ENCODE results near the gene OR2C1. TPM values are rescaled to one million over a fixed set of nuclear protein-coding genes. Genes with fewer than 3 reads are reported as not detected.

Gene OR2C1
- total RNA-seq = under 0.01 and 0.19 TPM in 2 replicates

DNA sequence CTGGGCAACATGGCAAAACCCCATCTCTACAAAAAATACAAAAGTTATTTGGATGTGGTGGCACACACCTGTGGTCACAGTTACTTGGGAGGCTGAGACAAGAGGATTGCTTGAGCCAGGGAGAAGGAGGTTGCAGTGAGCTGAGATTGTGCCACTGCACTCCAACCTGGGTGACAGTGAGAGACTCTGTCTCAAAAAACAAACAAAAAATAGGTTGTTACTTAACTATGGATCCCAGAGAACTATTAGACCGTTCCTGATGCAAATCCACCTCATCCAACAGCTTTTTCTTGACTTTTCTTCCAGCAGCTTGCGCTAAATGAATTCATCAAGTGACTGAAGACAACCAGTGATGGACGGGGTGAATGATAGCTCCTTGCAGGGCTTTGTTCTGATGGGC, at the start of gene OR2C1:
Gene OR2C1, plus strand, starts transcription at position 301 of the 400 bp plus-strand sequence. Its CDS starts 52 bp downstream, at position 353.

DNA sequence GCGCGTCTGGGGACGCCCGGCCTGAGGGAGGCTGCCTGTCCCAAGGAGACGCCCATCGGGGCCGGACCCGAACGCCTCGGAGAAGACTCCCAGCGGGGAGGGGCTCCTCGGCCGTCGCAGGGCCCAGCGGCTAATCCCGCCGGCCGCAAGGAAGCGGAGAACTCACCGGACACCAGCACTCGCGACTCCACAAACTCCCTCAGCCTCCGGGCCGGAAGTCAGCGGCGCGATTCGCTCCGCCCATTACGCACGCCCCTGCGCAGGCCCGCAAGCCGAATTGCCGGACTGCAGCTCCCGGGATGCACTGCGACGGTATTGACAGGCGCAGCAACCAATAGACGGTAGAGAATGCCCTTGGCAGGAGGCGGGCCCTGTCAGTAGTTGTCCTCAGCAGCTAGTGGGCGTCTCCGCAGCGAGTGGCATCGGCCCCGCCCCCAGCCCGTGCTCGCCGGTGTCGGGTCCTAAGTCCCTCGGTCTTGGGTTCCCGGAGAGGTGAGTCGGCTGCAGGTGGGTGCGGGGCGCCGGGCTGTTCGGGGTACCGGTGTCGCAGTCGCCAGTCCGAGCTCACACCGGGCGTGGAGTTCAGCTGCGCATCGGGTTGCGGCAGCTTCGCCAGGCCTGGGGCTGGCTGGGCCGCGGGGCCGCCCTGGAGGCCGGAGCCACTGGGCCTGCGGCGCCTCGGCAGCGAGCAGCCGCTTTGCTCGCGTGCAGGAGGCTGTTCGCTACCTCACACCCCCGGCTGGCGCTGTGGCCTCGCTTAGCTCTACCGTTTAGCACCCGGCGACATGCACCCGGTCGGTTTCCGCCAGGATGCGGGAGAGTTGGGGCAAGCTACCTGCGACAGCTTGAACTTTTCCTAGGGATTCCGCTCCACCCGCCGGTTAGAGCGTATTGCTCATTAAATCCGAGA, 45.3 kb downstream of the OR2C1 start, which contains the start of the genes ZNF174 and ZSCAN32:
Gene ZNF174, plus strand, starts transcription at position 437 of the 910 bp plus-strand sequence. CDS start 790 bp downstream, outside the sequence.
Gene ZSCAN32, minus strand, starts transcription at position 226 of the 910 bp plus-strand sequence. CDS start 3,447 bp downstream, outside the sequence.

Other genes starting within 250 kb of the OR2C1 start
- gene ZNF205, start 243.3 kb upstream of the OR2C1 start, total RNA-seq = 12.5 and 13.8 TPM in 2 replicates
- gene ZNF213, start 220.9 kb upstream of the OR2C1 start, total RNA-seq = 5.1 and 5.9 TPM in 2 replicates
- not detected in 2 replicates for gene OR1F1, start 167.7 kb upstream of the OR2C1 start, total RNA-seq
- 9.3 and 11.1 TPM in 2 replicates for gene ZNF200, start 120.7 kb upstream of the OR2C1 start, total RNA-seq
- gene MEFV, start 99.3 kb upstream of the OR2C1 start, total RNA-seq = under 0.01 TPM in 1 of 2 replicates, not detected in the other
- gene ZNF263, start 72.4 kb upstream of the OR2C1 start, total RNA-seq = 36.0 and 44.8 TPM in 2 replicates
- gene TIGD7, start 50.5 kb upstream of the OR2C1 start, total RNA-seq = 6.5 and 8.7 TPM in 2 replicates
- gene ZNF75A, start 50.4 kb upstream of the OR2C1 start, total RNA-seq = 16.1 and 17.2 TPM in 2 replicates
- gene ZSCAN32, start 45.1 kb downstream of the OR2C1 start, total RNA-seq = 7.9 and 9.3 TPM in 2 replicates
- 4.0 and 5.6 TPM in 2 replicates for gene ZNF174, start 45.3 kb downstream of the OR2C1 start, total RNA-seq
- 2.3 and 2.7 TPM in 2 replicates for gene ZNF597, start 87.6 kb downstream of the OR2C1 start, total RNA-seq
- 10.2 and 14.9 TPM in 2 replicates for gene NAA60, start 87.8 kb downstream of the OR2C1 start, total RNA-seq
- gene C16orf90, start 139.6 kb downstream of the OR2C1 start, total RNA-seq = not detected in 2 replicates
- 15.8 and 21.3 TPM in 2 replicates for gene CLUAP1, start 145.1 kb downstream of the OR2C1 start, total RNA-seq
- gene NLRC3, start 221.5 kb downstream of the OR2C1 start, total RNA-seq = under 0.01 and 0.19 TPM in 2 replicates